Activated naive CD8-positive, alpha-beta T cell treated with anti-CD3 and anti-CD28 coated beads, Interleukin-2, amount 50 U/mL, for 24 hours (primary cell): ENCODE results near the gene SPG11.
"Not testable (repeated sequence)": the region's sequence is repeated elsewhere in the genome, so short reads cannot be mapped to it uniquely, and the experiment has no call there.

ENCODE experiments used
- ATAC-seq: fragments of 150-1000 bp; cut with Tn5 transposase; one replicate; pipeline ENCODE4 v1.10.0; 2021
- DNase-seq: peaks from one replicate; pipeline ENCODE4 v3.0.0; 2021
- H3K27ac Mint-ChIP-seq: one replicate; pipeline ENCODE4 v1.8.0; 2021; ENCODE audit warnings: mild to moderate bottlenecking, mixed read lengths
- H3K27me3 Mint-ChIP-seq: one replicate; pipeline ENCODE4 v1.8.0; 2021; ENCODE audit warnings: mixed read lengths
- H3K36me3 Mint-ChIP-seq: one replicate; pipeline ENCODE4 v1.8.0; 2021; ENCODE audit warnings: low read depth, mixed read lengths
- H3K4me1 Mint-ChIP-seq: one replicate; pipeline ENCODE4 v1.8.0; 2021; ENCODE audit warnings: mixed read lengths
- H3K4me3 Mint-ChIP-seq: one replicate; pipeline ENCODE4 v1.8.0; 2021; ENCODE audit warnings: mild to moderate bottlenecking, moderate library complexity, mixed read lengths
- H3K9me3 Mint-ChIP-seq: one replicate; pipeline ENCODE4 v1.8.0; 2021; ENCODE audit warnings: mixed read lengths

The SPG11 gene

DNA sequence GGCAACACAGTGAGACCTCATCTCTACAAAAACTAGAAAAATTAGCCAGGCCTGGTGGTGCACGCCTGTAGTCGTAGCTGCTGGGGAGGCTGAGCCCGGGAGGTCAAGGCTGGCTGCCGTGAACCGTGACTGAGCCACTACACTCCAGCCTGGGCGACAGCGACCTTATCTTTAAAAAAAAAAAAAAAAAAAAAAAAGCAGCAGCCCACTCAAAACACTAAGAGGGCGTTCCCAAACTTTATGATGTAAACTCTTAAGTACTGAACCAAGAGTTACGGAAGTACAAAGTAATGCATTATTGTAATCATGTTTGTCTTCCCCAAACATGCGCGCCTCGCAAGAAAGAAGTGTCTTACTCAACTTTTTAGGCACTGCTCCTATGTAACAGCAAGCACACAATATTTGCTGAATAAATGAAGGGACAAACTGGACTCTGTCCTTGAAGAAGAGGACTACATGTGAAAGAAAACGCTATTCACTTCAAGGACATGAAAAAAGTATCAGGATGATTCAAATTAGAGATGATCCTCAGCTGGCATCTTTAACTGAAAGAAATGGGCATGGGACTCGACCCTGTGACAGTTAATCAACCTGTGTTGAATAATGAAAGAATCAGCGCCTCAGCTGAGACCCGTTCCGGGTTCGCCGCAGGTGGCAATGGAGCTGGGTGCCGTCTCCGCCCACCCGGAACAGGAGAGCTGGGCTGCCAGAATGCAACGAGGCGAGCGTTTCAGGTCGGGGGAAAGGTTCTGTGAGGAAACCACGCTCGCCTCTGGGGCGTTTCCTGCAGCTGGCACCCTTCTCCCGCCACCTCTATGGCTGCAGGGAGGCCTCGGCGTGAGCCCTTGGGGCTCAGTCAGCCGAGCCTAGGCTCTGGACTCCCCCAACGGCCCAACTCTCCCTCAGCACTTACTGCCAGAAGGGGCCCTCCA, 718 bp downstream of the SPG11 start:
- peak overlapping the region; percentile 98 for H3K4me3 Mint-ChIP-seq
- H3K9me3 Mint-ChIP-seq, result no peaks in the 10 kb centered on the region
- DNase-seq, result peak; percentile 84
- no peaks in the 10 kb centered on the region for H3K27me3 Mint-ChIP-seq
- peaks cover 61% of the 10 kb centered on the region for H3K4me1 Mint-ChIP-seq
- ATAC-seq, result peak; percentile 64
- H3K27ac Mint-ChIP-seq, result peak overlapping the region; percentile 93
- H3K36me3 Mint-ChIP-seq, result peaks cover 19% of the 10 kb centered on the region

DNA sequence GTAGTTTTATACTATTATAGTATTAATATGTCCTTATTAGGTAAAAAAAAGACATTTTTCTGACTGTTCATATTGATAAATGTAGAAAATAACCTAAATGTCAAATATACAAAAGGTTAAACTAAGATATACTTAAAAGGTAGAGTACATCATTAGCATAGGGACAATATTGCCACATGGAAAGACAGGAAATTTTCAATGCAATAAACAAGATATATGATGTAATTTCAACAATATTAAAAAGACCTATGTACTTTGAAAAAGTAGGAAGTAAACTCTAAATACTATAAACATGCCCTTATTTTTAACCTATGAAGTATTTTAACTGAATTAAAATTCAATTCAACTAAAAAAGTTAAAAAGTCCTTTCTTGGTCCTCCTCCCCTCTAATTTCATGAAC, 1.9 kb downstream of the SPG11 start:
- DNase-seq (no peak), ATAC-seq (no peak)
- Mint-ChIP-seq H3K4me3 (peak overlapping the region; percentile 98), H3K27me3 (no peaks in the 10 kb centered on the region), H3K9me3 (no peaks in the 10 kb centered on the region), H3K36me3 (peaks cover 28% of the 10 kb centered on the region), H3K4me1 (peaks cover 61% of the 10 kb centered on the region), H3K27ac (peak overlapping the region; percentile 78)

DNA sequence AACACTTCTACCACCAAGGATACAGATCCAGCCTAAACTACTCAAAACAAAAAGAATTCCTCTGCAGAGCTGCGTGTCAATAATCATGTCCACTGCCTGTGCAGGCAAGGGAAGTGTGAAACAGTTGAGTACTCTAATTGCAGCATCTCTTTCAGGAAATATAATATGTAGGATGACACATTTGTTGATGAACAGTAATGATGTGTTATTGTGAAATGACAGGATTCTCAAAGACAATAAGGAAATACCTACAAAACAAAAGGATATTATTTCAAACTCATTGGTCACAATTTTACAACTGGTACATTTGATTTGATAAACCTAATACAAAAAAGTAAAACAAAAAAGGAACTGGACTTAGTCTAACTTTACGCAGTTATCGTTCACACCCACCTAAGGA, 4.4 kb downstream of the SPG11 start:
- Mint-ChIP-seq H3K4me1 (peaks cover 45% of the 10 kb centered on the region), H3K27ac (no peak overlapping the region)
- ATAC-seq, result no peak

DNA sequence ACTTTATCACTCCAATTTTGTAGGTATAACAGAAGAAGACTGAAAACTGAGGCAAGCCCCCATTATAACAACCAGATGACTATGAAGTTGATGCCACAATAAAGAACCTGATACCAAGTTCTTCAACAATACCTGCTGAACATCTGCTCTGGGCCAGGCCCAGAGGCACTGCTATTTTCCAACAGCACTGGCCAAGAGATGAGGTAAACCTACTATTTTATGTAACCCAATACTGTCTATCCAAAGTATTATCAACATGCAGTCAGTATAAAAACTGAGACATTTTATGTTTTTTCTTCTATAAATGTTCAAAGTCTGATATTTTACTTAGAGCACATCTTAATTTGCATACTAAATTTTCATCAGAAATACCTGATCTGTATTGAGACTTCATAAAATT, 6.1 kb downstream of the SPG11 start:
- H3K36me3 Mint-ChIP-seq, result peaks cover 43% of the 10 kb centered on the region
- H3K4me3 Mint-ChIP-seq, result no peak overlapping the region
- peaks cover 38% of the 10 kb centered on the region for H3K4me1 Mint-ChIP-seq
- no peak overlapping the region for H3K27ac Mint-ChIP-seq
- H3K9me3 Mint-ChIP-seq, result no peaks in the 10 kb centered on the region
- DNase-seq, result no peak
- H3K27me3 Mint-ChIP-seq, result no peaks in the 10 kb centered on the region
- no peak for ATAC-seq

More for the DNA sequence above, 4.4 kb downstream of the SPG11 start:
- no peak overlapping the region for H3K4me3 Mint-ChIP-seq
- peaks cover 41% of the 10 kb centered on the region for H3K36me3 Mint-ChIP-seq
- H3K9me3 Mint-ChIP-seq, result no peaks in the 10 kb centered on the region
- no peaks in the 10 kb centered on the region for H3K27me3 Mint-ChIP-seq
- DNase-seq, result no peak

DNA sequence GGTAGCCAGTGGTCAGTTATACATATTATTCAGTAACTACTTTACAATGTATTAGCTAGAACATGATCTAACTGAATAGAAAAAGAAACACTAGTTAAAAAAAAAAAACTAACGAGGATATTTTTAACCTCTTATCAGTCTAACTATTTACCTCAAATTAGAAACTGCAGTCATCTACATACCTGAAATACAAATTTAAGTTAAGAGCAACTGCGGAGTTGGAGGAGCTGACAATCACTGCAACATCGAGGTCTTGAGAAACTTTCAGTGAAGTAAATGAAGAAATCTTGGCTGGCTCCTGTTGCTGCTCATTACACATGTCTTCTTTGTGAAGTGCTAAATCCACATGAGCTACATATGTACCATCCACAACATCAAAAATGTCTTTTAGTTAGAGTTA, 6.5 kb downstream of the SPG11 start:
- no peaks in the 10 kb centered on the region for H3K27me3 Mint-ChIP-seq
- H3K4me1 Mint-ChIP-seq, result peaks cover 37% of the 10 kb centered on the region
- no peak for DNase-seq
- H3K9me3 Mint-ChIP-seq, result no peaks in the 10 kb centered on the region
- no peak for ATAC-seq
- peaks cover 47% of the 10 kb centered on the region for H3K36me3 Mint-ChIP-seq
- no peak overlapping the region for H3K27ac Mint-ChIP-seq
- H3K4me3 Mint-ChIP-seq, result no peak overlapping the region

DNA sequence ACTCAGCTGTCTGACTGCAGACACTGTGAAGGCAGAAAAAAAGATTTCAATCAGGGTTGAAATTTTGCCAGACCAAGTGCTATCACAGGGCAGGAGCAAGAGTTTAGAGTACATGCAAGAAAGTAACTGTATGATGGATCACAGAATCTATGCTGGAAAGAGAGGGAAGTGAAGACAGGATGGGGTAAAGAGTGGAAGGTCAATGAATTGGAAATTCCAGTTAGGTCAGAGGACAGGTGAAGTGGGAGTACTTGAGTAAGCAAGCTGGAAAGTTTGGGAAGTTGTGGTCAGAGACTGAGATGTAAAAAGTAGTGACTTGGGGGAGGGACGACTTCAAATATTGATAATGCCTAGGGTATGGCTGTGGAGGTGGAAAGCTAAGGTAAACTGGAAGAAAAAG, 7.2 kb downstream of the SPG11 start:
- H3K4me1 Mint-ChIP-seq, result peaks cover 32% of the 10 kb centered on the region
- no peak overlapping the region for H3K4me3 Mint-ChIP-seq
- no peaks in the 10 kb centered on the region for H3K9me3 Mint-ChIP-seq
- ATAC-seq (no peak), DNase-seq (no peak)
- no peaks in the 10 kb centered on the region for H3K27me3 Mint-ChIP-seq
- H3K36me3 Mint-ChIP-seq, result peaks cover 53% of the 10 kb centered on the region
- H3K27ac Mint-ChIP-seq, result peak overlapping the region; percentile 34

DNA sequence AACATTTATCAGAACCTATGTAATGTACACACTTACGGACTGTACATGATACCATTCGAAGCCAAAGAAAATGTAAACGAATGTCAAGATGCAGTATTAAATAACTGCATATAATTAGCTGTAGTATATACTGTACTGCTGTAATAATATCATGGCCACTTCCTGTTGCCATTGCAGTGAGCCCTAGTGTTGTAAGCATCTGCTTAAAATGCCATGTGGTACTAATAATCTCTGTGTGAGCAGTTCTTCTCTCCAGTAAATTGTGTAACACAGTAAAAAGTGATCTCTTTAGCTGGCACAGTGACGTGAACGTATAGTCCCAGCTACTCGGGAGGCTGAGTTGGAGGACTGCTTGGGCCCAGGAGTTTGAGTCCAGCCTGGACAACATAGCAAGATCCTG, 8.6 kb downstream of the SPG11 start:
- Mint-ChIP-seq H3K4me1 (peaks cover 26% of the 10 kb centered on the region), H3K36me3 (peaks cover 60% of the 10 kb centered on the region), H3K9me3 (no peaks in the 10 kb centered on the region), H3K27ac (no peak overlapping the region), H3K27me3 (no peaks in the 10 kb centered on the region), H3K4me3 (no peak overlapping the region)
- ATAC-seq (no peak), DNase-seq (no peak)

DNA sequence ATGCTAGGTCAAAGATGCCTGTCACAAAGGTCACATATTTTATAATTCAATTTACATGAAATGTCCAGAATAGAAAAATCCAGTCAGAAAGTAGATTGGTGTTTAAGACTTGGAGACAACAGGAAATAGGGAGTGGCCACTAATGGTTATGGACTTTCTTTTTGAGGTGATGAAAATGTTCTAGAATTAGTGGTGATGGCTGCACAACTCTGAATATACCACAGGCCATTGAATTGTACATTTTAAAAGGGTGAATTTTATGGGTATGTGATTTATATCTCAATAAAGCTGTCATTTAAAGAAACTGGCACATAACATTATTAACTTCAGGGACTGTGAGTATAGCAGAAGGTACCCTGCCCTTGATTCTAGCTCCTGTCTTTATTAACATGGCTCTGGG, 15.8 kb downstream of the SPG11 start:
- peaks cover 27% of the 10 kb centered on the region for H3K4me1 Mint-ChIP-seq

DNA sequence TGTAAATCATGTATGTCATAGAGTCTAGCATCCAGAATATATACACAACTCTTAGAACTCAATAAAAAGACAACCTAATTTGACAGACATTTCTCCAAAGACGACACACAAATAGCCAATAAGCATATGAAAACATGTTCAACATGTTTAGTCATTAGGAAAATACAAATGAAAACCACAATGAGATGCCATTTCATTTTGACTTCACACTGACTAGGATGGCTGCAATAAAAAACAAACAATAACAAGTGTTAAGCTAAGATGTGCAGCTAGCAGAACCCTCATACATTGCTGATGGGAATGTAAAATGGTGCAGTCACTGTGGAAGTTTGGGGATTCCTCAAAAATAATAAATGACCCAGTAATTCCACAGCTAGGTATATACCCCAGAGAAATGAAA, 16.4 kb downstream of the SPG11 start:
- Mint-ChIP-seq H3K36me3 (peaks cover 71% of the 10 kb centered on the region), H3K4me3 (no peak overlapping the region)
- no peak for ATAC-seq

More for the DNA sequence above, 15.8 kb downstream of the SPG11 start:
- no peak overlapping the region for H3K4me3 Mint-ChIP-seq
- H3K36me3 Mint-ChIP-seq, result peaks cover 72% of the 10 kb centered on the region
- no peaks in the 10 kb centered on the region for H3K27me3 Mint-ChIP-seq
- no peak for DNase-seq
- no peak overlapping the region for H3K27ac Mint-ChIP-seq
- H3K9me3 Mint-ChIP-seq, result peaks cover 12% of the 10 kb centered on the region
- no peak for ATAC-seq

DNA sequence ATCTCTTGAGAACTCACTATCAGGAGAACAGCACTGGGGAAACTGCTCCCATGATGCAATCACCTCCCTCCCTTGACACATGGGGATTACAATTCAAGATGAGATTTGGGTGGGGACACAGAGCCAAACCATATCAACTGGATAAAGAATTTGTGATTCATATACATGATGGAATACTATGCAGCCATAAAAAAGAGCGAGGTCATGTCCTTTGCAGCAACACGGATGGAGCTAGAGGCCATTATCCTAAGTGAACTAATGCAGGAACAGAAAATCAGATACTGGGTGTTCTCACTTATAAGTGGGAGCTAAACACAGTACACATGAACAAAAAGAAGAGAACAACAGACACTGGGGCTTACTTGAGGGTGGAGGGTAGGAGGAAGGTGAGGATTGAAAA, 17.0 kb downstream of the SPG11 start:
- Mint-ChIP-seq H3K27ac (no peak overlapping the region), H3K27me3 (no peaks in the 10 kb centered on the region), H3K36me3 (peaks cover 69% of the 10 kb centered on the region), H3K9me3 (peaks cover 12% of the 10 kb centered on the region), H3K4me3 (no peak overlapping the region), H3K4me1 (peaks cover 31% of the 10 kb centered on the region)
- DNase-seq (no peak), ATAC-seq (no peak)

More for the DNA sequence above, 16.4 kb downstream of the SPG11 start:
- H3K27ac Mint-ChIP-seq, result no peak overlapping the region
- DNase-seq, result no peak
- H3K27me3 Mint-ChIP-seq, result no peaks in the 10 kb centered on the region
- H3K4me1 Mint-ChIP-seq, result peaks cover 27% of the 10 kb centered on the region
- peaks cover 12% of the 10 kb centered on the region for H3K9me3 Mint-ChIP-seq

DNA sequence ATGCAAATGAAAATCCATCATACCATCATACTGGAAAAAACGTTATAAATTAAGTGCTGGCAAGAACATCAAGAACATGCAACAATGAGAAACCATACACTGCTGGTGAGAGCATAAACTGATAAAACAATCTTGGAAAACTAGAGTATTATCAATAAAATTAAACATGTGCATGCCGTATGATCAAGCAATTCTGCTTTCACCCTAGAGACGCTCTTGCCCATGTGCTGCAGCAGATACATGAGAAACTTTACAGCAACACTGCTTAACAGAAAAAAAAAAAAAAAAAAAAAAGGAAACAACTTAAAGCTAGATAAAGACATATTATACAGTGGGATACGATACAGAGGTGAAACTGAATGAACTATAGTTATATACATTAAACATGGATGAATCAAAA, 21.8 kb downstream of the SPG11 start:
- DNase-seq (no peak), ATAC-seq (no peak)
- Mint-ChIP-seq H3K27me3 (no peaks in the 10 kb centered on the region), H3K36me3 (peaks cover 44% of the 10 kb centered on the region), H3K4me1 (peaks cover 19% of the 10 kb centered on the region), H3K4me3 (no peak overlapping the region), H3K9me3 (peaks cover 11% of the 10 kb centered on the region), H3K27ac (no peak overlapping the region)

DNA sequence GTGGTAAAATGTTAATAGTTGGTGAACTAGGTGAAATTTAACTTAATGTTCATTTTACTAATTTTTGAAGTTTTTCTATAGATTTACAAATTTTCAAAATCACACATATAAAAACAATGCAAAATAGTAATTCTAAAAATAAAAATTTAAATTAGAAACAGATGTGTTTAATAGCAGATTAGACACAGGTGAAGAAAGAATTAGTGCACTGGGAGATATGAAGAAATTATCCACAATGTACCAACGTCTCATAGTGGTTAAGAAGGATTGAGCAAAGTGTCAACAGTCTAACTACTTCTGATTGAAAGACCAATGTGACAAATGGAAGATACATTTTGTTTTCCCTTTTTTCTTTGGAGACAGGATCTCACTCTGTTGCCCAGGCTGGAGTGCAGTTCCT, 26.5 kb downstream of the SPG11 start:
- no peaks in the 10 kb centered on the region for H3K9me3 Mint-ChIP-seq
- peaks cover 39% of the 10 kb centered on the region for H3K36me3 Mint-ChIP-seq
- no peak for ATAC-seq

DNA sequence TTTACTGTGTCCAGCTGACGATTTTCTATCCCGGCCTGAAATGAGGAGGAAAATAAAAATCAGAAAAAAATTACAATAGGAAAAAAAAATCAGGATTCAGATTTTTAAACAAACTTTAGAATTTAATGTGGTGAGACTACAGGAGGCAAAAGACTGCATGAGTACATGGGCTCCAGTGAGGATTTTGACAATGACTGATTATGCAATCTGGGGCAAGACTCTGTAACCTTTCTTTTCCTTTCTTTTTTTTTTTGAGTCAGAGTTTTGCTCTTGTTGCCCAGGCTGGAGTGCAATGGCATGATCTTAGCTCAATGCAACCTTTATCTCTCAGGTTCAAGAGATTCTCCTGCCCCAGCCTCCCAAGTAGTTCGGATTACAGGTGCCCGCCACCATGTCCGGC, 29.9 kb downstream of the SPG11 start:
- DNase-seq, result no peak
- no peaks in the 10 kb centered on the region for H3K9me3 Mint-ChIP-seq
- H3K27me3 Mint-ChIP-seq, result no peaks in the 10 kb centered on the region
- peaks cover 23% of the 10 kb centered on the region for H3K4me1 Mint-ChIP-seq
- peak; percentile 55 for ATAC-seq
- H3K4me3 Mint-ChIP-seq, result peak overlapping the region; percentile 52
- H3K36me3 Mint-ChIP-seq, result peaks cover 51% of the 10 kb centered on the region
- peak overlapping the region; percentile 88 for H3K27ac Mint-ChIP-seq

More for the DNA sequence above, 26.5 kb downstream of the SPG11 start:
- Mint-ChIP-seq H3K4me3 (no peak overlapping the region), H3K4me1 (peaks cover 26% of the 10 kb centered on the region), H3K27me3 (no peaks in the 10 kb centered on the region), H3K27ac (no peak overlapping the region)
- no peak for DNase-seq

DNA sequence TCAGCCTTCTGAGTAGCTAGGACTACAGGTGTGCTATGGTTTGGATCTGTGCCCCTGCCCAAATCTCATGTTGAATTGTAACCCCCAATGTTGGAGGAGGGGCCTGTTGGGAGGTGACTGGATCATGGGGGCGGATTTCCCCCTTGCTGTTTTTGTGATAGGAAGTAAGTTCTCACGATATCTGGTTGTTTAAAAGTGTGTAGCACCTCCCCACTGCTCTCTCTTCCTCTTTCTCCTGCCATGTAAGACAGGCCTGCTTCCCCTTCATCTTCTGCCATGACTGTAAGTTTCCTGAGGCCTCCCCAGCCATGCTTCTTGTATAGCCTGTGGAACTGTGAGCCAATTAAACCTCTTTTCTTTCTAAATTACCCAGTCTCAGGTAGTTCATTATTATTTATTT, 38.2 kb downstream of the SPG11 start:
- not testable (repeated sequence) for H3K9me3 Mint-ChIP-seq, H3K27me3 Mint-ChIP-seq, ATAC-seq, DNase-seq, H3K4me3 Mint-ChIP-seq, H3K4me1 Mint-ChIP-seq, H3K27ac Mint-ChIP-seq
- peaks cover 61% of the 10 kb centered on the region for H3K36me3 Mint-ChIP-seq

DNA sequence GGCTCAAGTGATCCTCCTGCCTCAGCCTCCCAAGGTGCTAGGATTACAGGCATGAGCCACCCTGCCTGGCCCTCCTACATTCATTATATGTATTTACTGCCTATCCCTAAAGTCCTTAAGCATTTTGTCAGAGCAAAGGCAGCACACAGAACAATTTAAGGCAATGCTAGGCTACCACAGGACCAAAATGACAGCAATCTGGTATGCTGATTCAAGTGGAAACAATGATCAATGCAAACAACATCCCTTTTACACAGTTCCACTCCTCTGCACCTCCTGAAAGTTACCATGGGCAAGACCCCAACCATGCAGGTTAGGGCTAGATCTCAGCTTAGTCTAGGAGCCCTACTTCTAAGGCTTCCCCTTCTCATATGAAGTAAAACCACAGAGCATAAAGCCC, 40.3 kb downstream of the SPG11 start:
- no peak overlapping the region for H3K27ac Mint-ChIP-seq
- no peak overlapping the region for H3K4me3 Mint-ChIP-seq
- H3K27me3 Mint-ChIP-seq, result no peaks in the 10 kb centered on the region
- peak; percentile 75 for ATAC-seq
- DNase-seq, result no peak
- H3K36me3 Mint-ChIP-seq, result peaks cover 55% of the 10 kb centered on the region
- no peaks in the 10 kb centered on the region for H3K9me3 Mint-ChIP-seq
- H3K4me1 Mint-ChIP-seq, result peaks cover 9% of the 10 kb centered on the region
